CD4-positive, CD25-positive, alpha-beta regulatory T cell (primary cell): ENCODE data around the gene RNF34. TPM values are rescaled to one million over a fixed set of nuclear protein-coding genes. Genes with fewer than 3 reads are reported as not detected.

Experiments used
- ATAC-seq, 2 donors: fragments of 150-1000 bp; cut with Tn5 transposase; one replicate each; pipeline ENCODE4 v1.10.0; 2021; ENCODE audit warnings: low read depth in 2 of 2, moderate number of reproducible peaks in 2 of 2, moderate library complexity in 1 of 2
- DNase-seq, 3 donors: peaks; one replicate each; pipeline versions ENCODE4 v3.0.0 to v3.0.0-alpha.2; 2012 to 2022; ENCODE audit warnings: mixed read lengths in 1 of 3
- H3K27ac ChIP-seq: one replicate; pipeline ENCODE4 v1.7.0; 2013; ENCODE audit warnings: mild to moderate bottlenecking, low read length; ENCODE audit not compliant: insufficient read depth, poor library complexity, severe bottlenecking
- H3K27me3 ChIP-seq: one replicate; pipeline ENCODE4 v1.7.0; 2013; ENCODE audit warnings: low read length; ENCODE audit not compliant: control insufficient read depth, insufficient read depth
- H3K36me3 ChIP-seq: one replicate; pipeline ENCODE4 v1.7.0; 2013; ENCODE audit warnings: mild to moderate bottlenecking, low read length, moderate library complexity; ENCODE audit not compliant: control insufficient read depth, insufficient read depth
- H3K4me1 ChIP-seq: 2 replicates; pipeline ENCODE4 v1.7.0; 2013; ENCODE audit warnings: mild to moderate bottlenecking, low read length; ENCODE audit not compliant: insufficient read depth, control insufficient read depth, poor library complexity, severe bottlenecking
- H3K4me3 ChIP-seq: one replicate; pipeline ENCODE4 v1.7.0; 2013; ENCODE audit warnings: low read depth, mild to moderate bottlenecking, low read length, moderate library complexity
- H3K9me3 ChIP-seq, 2 experiments: 1 replicate in 1 of 2; 2 replicates in 1 of 2; pipeline ENCODE4 v1.7.0; 2013; ENCODE audit warnings: low read length in 2 of 2, mild to moderate bottlenecking in 1 of 2, moderate library complexity in 1 of 2; ENCODE audit not compliant: control insufficient read depth in 2 of 2
- H3K27ac Mint-ChIP-seq, 3 donors: one replicate each; pipeline ENCODE4 v1.8.0; 2020 to 2022; ENCODE audit warnings: mild to moderate bottlenecking in 3 of 3, mixed read lengths in 3 of 3, moderate library complexity in 2 of 3
- H3K27me3 Mint-ChIP-seq: one replicate; pipeline ENCODE4 v1.8.0; 2022; ENCODE audit warnings: mild to moderate bottlenecking, mixed read lengths
- H3K36me3 Mint-ChIP-seq: one replicate; pipeline ENCODE4 v1.8.0; 2020; ENCODE audit warnings: mixed read lengths
- H3K4me1 Mint-ChIP-seq, 4 donors: one replicate each; pipeline ENCODE4 v1.8.0; 2020 to 2022; ENCODE audit warnings: mixed read lengths in 4 of 4, mild to moderate bottlenecking in 1 of 4
- H3K4me3 Mint-ChIP-seq, 4 donors: one replicate each; pipeline ENCODE4 v1.8.0; 2020 to 2022; ENCODE audit warnings: mild to moderate bottlenecking in 4 of 4, mixed read lengths in 4 of 4, moderate library complexity in 3 of 4
- H3K9me3 Mint-ChIP-seq, 7 donors: one replicate each; pipeline ENCODE4 v1.8.0; 2020 to 2022; ENCODE audit warnings: mixed read lengths in 7 of 7, mild to moderate bottlenecking in 3 of 7, moderate library complexity in 2 of 7
- polyA plus RNA-seq, 4 donors: library from polyadenylated mRNA; unstranded; fragments of 300-500 nt; fragmentation: Illumina TruSeq; gene quantifications; one replicate each; pipeline ENCODE4 v1.2.3, GENCODE V29; 2021
- total RNA-seq: library from RNA; stranded (reverse); gene quantifications from one replicate; pipeline ENCODE4 v1.2.3, GENCODE V29; 2022

The RNF34 gene
- total and polyA plus RNA-seq, 5 donors from 2014 or later: 59.1 to 84.9 (median 72.4) TPM

GRCh38 chr12:121440768-121441167 is 40.9 kb downstream of the RNF34 start:
- Histone ChIP-seq H3K9me3 (peaks cover 0 to 4% of the 10 kb centered on the region in 2 experiments), H3K27me3 (no peaks in the 10 kb centered on the region), H3K4me1 (no peaks in the 10 kb centered on the region), H3K4me3 (no peak overlapping the region), H3K27ac (no peak overlapping the region), H3K36me3 (peaks cover 51% of the 10 kb centered on the region)
- DNase-seq (no peak), ATAC-seq (no peak)
- no peak overlapping the region for H3K4me3 Mint-ChIP-seq
- H3K27me3 Mint-ChIP-seq: no peaks in the 10 kb centered on the region
- H3K27ac Mint-ChIP-seq: no peak overlapping the region
- peaks cover 0 to 3% (median 0%) of the 10 kb centered on the region in 7 donors for H3K9me3 Mint-ChIP-seq
- H3K36me3 Mint-ChIP-seq: peaks cover 33% of the 10 kb centered on the region
- H3K4me1 Mint-ChIP-seq: peaks cover 0 to 6% (median under 1%) of the 10 kb centered on the region in 4 donors

- Mint-ChIP-seq H3K36me3 (peaks cover 27% of the 10 kb centered on the region), H3K27ac (no peak overlapping the region), H3K4me3 (no peak overlapping the region), H3K4me1 (peaks cover 0 to 6% (median 2%) of the 10 kb centered on the region in 4 donors), H3K9me3 (peaks cover 0 to 3% (median 0%) of the 10 kb centered on the region in 7 donors), H3K27me3 (no peaks in the 10 kb centered on the region)
- Histone ChIP-seq H3K4me3 (no peak overlapping the region), H3K27ac (no peak overlapping the region), H3K36me3 (peaks cover 46% of the 10 kb centered on the region), H3K27me3 (no peaks in the 10 kb centered on the region), H3K9me3 (peaks cover 0 to 3% of the 10 kb centered on the region in 2 experiments), H3K4me1 (no peaks in the 10 kb centered on the region)
- DNase-seq (no peak), ATAC-seq (no peak)
These were observed 41.6 kb downstream of the RNF34 start for GRCh38 chr12:121441555-121441954.

GRCh38 chr12:121442028-121442948 is 42.4 kb downstream of the RNF34 start:
- Histone ChIP-seq H3K36me3 (peaks cover 38% of the 10 kb centered on the region), H3K4me1 (no peaks in the 10 kb centered on the region), H3K27me3 (no peaks in the 10 kb centered on the region), H3K4me3 (no peak overlapping the region), H3K9me3 (no peaks in the 10 kb centered on the region), H3K27ac (no peak overlapping the region)
- H3K9me3 Mint-ChIP-seq: no peaks in the 10 kb centered on the region
- H3K27ac Mint-ChIP-seq: no peak overlapping the region
- H3K36me3 Mint-ChIP-seq: peaks cover 22% of the 10 kb centered on the region
- no peaks in the 10 kb centered on the region for H3K27me3 Mint-ChIP-seq
- DNase-seq (no peak), ATAC-seq (no peak)
- peaks cover 0 to 9% (median 3%) of the 10 kb centered on the region in 4 donors for H3K4me1 Mint-ChIP-seq
- no peak overlapping the region for H3K4me3 Mint-ChIP-seq

GRCh38 chr12:121443193-121443870 is 43.4 kb downstream of the RNF34 start:
- Mint-ChIP-seq H3K36me3 (peaks cover 16% of the 10 kb centered on the region), H3K27ac (peak overlapping the region in 2 of 3 donors; percentile 60 to 71), H3K9me3 (no peaks in the 10 kb centered on the region), H3K4me1 (peaks cover 0 to 9% (median 3%) of the 10 kb centered on the region in 4 donors), H3K27me3 (no peaks in the 10 kb centered on the region), H3K4me3 (no peak overlapping the region)
- no peaks in the 10 kb centered on the region for H3K9me3 ChIP-seq
- H3K4me1 ChIP-seq: no peaks in the 10 kb centered on the region
- no peak overlapping the region for H3K4me3 ChIP-seq
- H3K36me3 ChIP-seq: peaks cover 34% of the 10 kb centered on the region
- ATAC-seq: peak; percentile 70 to 73
- H3K27me3 ChIP-seq: no peaks in the 10 kb centered on the region
- H3K27ac ChIP-seq: no peak overlapping the region
- DNase-seq: peak; percentile 30 to 47 (median 39)

- Mint-ChIP-seq H3K4me1 (peaks cover 0 to 11% (median 6%) of the 10 kb centered on the region in 4 donors), H3K9me3 (no peaks in the 10 kb centered on the region), H3K36me3 (peaks cover 13% of the 10 kb centered on the region), H3K4me3 (no peak overlapping the region), H3K27ac (peak overlapping the region in 1 of 3 donors; percentile 52), H3K27me3 (no peaks in the 10 kb centered on the region)
- Histone ChIP-seq H3K9me3 (no peaks in the 10 kb centered on the region), H3K27me3 (no peaks in the 10 kb centered on the region), H3K4me3 (no peak overlapping the region), H3K4me1 (no peaks in the 10 kb centered on the region), H3K27ac (no peak overlapping the region), H3K36me3 (peaks cover 31% of the 10 kb centered on the region)
- ATAC-seq (no peak), DNase-seq (no peak)
These were observed 44.3 kb downstream of the RNF34 start for GRCh38 chr12:121443911-121444841.

- H3K36me3 ChIP-seq: peaks cover 26% of the 10 kb centered on the region
- DNase-seq: no peak
- H3K9me3 Mint-ChIP-seq: no peaks in the 10 kb centered on the region
- H3K4me1 Mint-ChIP-seq: peaks cover 4 to 15% (median 8%) of the 10 kb centered on the region in 4 donors
- no peaks in the 10 kb centered on the region for H3K27me3 Mint-ChIP-seq
- no peak overlapping the region for H3K4me3 ChIP-seq
- no peaks in the 10 kb centered on the region for H3K4me1 ChIP-seq
- no peak overlapping the region for H3K4me3 Mint-ChIP-seq
- no peak overlapping the region for H3K27ac ChIP-seq
- no peaks in the 10 kb centered on the region for H3K27me3 ChIP-seq
- no peak overlapping the region for H3K27ac Mint-ChIP-seq
- no peak for ATAC-seq
- H3K9me3 ChIP-seq: no peaks in the 10 kb centered on the region
- H3K36me3 Mint-ChIP-seq: peaks cover 10% of the 10 kb centered on the region
These were observed 44.9 kb downstream of the RNF34 start for GRCh38 chr12:121444842-121445202.

GRCh38 chr12:121446750-121447149 is 46.8 kb downstream of the RNF34 start:
- Histone ChIP-seq H3K36me3 (peaks cover 19% of the 10 kb centered on the region), H3K27me3 (no peaks in the 10 kb centered on the region), H3K9me3 (no peaks in the 10 kb centered on the region), H3K27ac (no peak overlapping the region), H3K4me3 (no peak overlapping the region), H3K4me1 (no peaks in the 10 kb centered on the region)
- ATAC-seq (no peak), DNase-seq (no peak)
- Mint-ChIP-seq H3K27ac (peak overlapping the region in 1 of 3 donors; percentile 73), H3K4me1 (peaks cover 6 to 17% (median 13%) of the 10 kb centered on the region in 4 donors), H3K36me3 (peaks cover 4% of the 10 kb centered on the region), H3K4me3 (no peak overlapping the region), H3K27me3 (no peaks in the 10 kb centered on the region), H3K9me3 (no peaks in the 10 kb centered on the region)
